PC-9 (cell line): Measurements from ENCODE around the gene OR2S2. TPM values are rescaled to one million over a fixed set of nuclear protein-coding genes. Genes with fewer than 3 reads are reported as not detected.
"Not testable (repeated sequence)": the region's sequence is repeated elsewhere in the genome, so short reads cannot be mapped to it uniquely, and the experiment has no call there.

Experiments
- BruUV-seq: library from RNA; stranded (reverse); fragments of 400-500 nt; replicated peaks from 2 replicates; lab custom pipeline; 2021; lab: Mats Ljungman, UMichigan
- CTCF ChIA-PET: fragments of 300-600 bp; sonication (Branson Sonifier 250); formaldehyde crosslinking; loops from one replicate; lab custom pipeline; 2022; ENCODE audit warnings: antibody characterized with exemption; lab: Charles Lee
- POLR2A ChIA-PET: fragments of 300-600 bp; sonication (Branson Sonifier 250); formaldehyde crosslinking; loops from one replicate; lab custom pipeline; 2022; ENCODE audit warnings: antibody characterized with exemption; ENCODE audit not compliant: unreplicated experiment; lab: Charles Lee
- DNase-seq, 2 experiments: peaks; one replicate each; pipeline versions ENCODE4 v3.0.0 to v3.0.0-alpha.2; 2015 to 2022; ENCODE audit warnings: mixed read lengths in 1 of 2
- H2AFZ ChIP-seq: fragments of 200-600 bp; sonication (generic); 2 replicates; pipeline ENCODE4 v1.8.1; 2017; ENCODE audit warnings: antibody characterized with exemption
- H3F3A ChIP-seq: fragments of 200-600 bp; sonication (generic); 2 replicates; pipeline ENCODE4 v1.8.1; 2017; ENCODE audit warnings: antibody characterized with exemption, mild to moderate bottlenecking, low read depth; ENCODE audit not compliant: insufficient read depth
- H3K27ac ChIP-seq: fragments of 200-600 bp; sonication (generic); 2 replicates; pipeline ENCODE4 v1.6.1; 2016; ENCODE audit warnings: mixed run types
- H3K27me3 ChIP-seq: fragments of 200-600 bp; sonication (generic); 2 replicates; pipeline ENCODE4 v1.6.1; 2016; ENCODE audit warnings: low read depth, mixed run types; ENCODE audit not compliant: insufficient read depth
- H3K36me3 ChIP-seq: fragments of 200-600 bp; sonication (generic); 2 replicates; pipeline ENCODE4 v1.6.1; 2016; ENCODE audit warnings: low read depth, mixed run types
- H3K4me1 ChIP-seq: fragments of 200-600 bp; sonication (generic); replicated peaks from 2 replicates; pipeline ENCODE4 v1.6.1; 2016; ENCODE audit warnings: mixed run types; ENCODE audit not compliant: insufficient read depth
- H3K4me2 ChIP-seq: fragments of 200-600 bp; sonication (generic); 2 replicates; pipeline ENCODE4 v1.6.1; 2017; ENCODE audit warnings: mixed run types
- H3K4me3 ChIP-seq: fragments of 200-600 bp; sonication (generic); 2 replicates; pipeline ENCODE4 v1.6.1; 2016; ENCODE audit warnings: mixed run types
- H3K79me2 ChIP-seq: fragments of 200-600 bp; sonication (generic); 2 replicates; pipeline ENCODE4 v1.6.1; 2017; ENCODE audit warnings: low read depth, mixed run types
- H3K9me2 ChIP-seq: fragments of 200-600 bp; sonication (generic); 2 replicates; pipeline ENCODE4 v1.8.1; 2017; ENCODE audit warnings: mild to moderate bottlenecking; ENCODE audit not compliant: insufficient read depth
- H3K9me3 ChIP-seq: fragments of 200-600 bp; sonication (generic); 2 replicates; pipeline ENCODE4 v1.8.1; 2016; ENCODE audit warnings: low read depth; ENCODE audit not compliant: insufficient read depth
- H4K20me1 ChIP-seq: fragments of 200-600 bp; sonication (generic); 2 replicates; pipeline ENCODE4 v1.8.1; 2017; ENCODE audit not compliant: insufficient read depth
- CTCF ChIP-seq: fragments of 200-600 bp; sonication (generic); conservative IDR thresholded peaks from 2 replicates; pipeline ENCODE4 v1.6.1; 2017; ENCODE audit warnings: mixed run types, antibody characterized with exemption, mild to moderate bottlenecking, moderate library complexity
- EZH2 ChIP-seq: fragments of 200-600 bp; sonication (generic); IDR thresholded peaks from 2 replicates; pipeline ENCODE4 v1.8.0; 2017; ENCODE audit warnings: antibody characterized with exemption, low read depth
- intact Hi-C: fragments of 100-400 bp; cut with micrococcal nuclease; formaldehyde crosslinking; loops from one replicate; pipeline ENCODE4 v1.10.0; 2022; ENCODE audit not compliant: unreplicated experiment
- total RNA-seq: library from RNA; stranded (reverse); gene quantifications from 2 replicates; pipeline ENCODE4 v1.2.3, GENCODE V29; 2021

The OR2S2 gene
- total RNA-seq, 1 experiment from 2014 or later: not detected

- DNase-seq: no peak
- Histone ChIP-seq H3K27me3 (no peaks in the 10 kb centered on the region), H4K20me1 (no peaks in the 10 kb centered on the region), H3K27ac (no peak overlapping the region), H3K4me1 (peaks cover 16% of the 10 kb centered on the region), H3K36me3 (no peaks in the 10 kb centered on the region), H3K79me2 (no peaks in the 10 kb centered on the region), H3K9me2 (no peaks in the 10 kb centered on the region), H3K4me2 (no peak overlapping the region), H3K4me3 (no peak overlapping the region), H3K9me3 (no peaks in the 10 kb centered on the region), H3F3A (no peaks in the 10 kb centered on the region), H2AFZ (no peak overlapping the region)
- no peak for TF ChIP-seq CTCF
- no peak for TF ChIP-seq EZH2
- intact Hi-C loops: no loop called here
- ChIA-PET POLR2A (no interaction called here), CTCF (interaction anchor here (2.2 kb wide), 1 partner anchor 30 kb away, joined by 18 read pairs; no protein-coding TSS in a partner anchor)
- no TSS peak for BruUV-seq
These were observed 42.2 kb downstream of the OR2S2 start for GRCh38 chr9:35915681-35916294.

GRCh38 chr9:35914301-35914807 lies 43.6 kb downstream of the OR2S2 start:
- H3K9me3 ChIP-seq: no peaks in the 10 kb centered on the region
- peak; percentile 55 to 69 for DNase-seq
- H4K20me1 ChIP-seq: no peaks in the 10 kb centered on the region
- BruUV-seq: no TSS peak
- H3K27me3 ChIP-seq: no peaks in the 10 kb centered on the region
- H3K4me3 ChIP-seq: no peak overlapping the region
- no peak overlapping the region for H3K4me2 ChIP-seq
- no peaks in the 10 kb centered on the region for H3K36me3 ChIP-seq
- intact Hi-C loops: no loop called here
- H3K4me1 ChIP-seq: peaks cover 21% of the 10 kb centered on the region
- no peaks in the 10 kb centered on the region for H3K9me2 ChIP-seq
- ChIA-PET CTCF (interaction anchor here (0.6 to 2.2 kb wide), 2 partner anchors 31 to 36 kb away, joined by 3 to 18 read pairs; no protein-coding TSS in a partner anchor), POLR2A (interaction anchor here (0.6 to 0.7 kb wide), 2 partner anchors 35 to 285 kb away, joined by 3 read pairs; no protein-coding TSS in a partner anchor)
- no peak overlapping the region for H3K27ac ChIP-seq
- no peaks in the 10 kb centered on the region for H3K79me2 ChIP-seq
- H3F3A ChIP-seq: peaks cover under 1% of the 10 kb centered on the region; the same call in 1 of the 2 replicates
- H2AFZ ChIP-seq: no peak overlapping the region
- no peak for TF ChIP-seq CTCF
- no peak for TF ChIP-seq EZH2

GRCh38 chr9:35913429-35913828 lies 44.5 kb downstream of the OR2S2 start:
- H3K9me2 ChIP-seq, H3K9me3 ChIP-seq, BruUV-seq, H3K27ac ChIP-seq, H4K20me1 ChIP-seq, H3K4me2 ChIP-seq, H3K36me3 ChIP-seq, H3K4me3 ChIP-seq, H2AFZ ChIP-seq, DNase-seq, H3K27me3 ChIP-seq, H3K79me2 ChIP-seq, intact Hi-C loops: not testable (repeated sequence)
- peaks cover 10% of the 10 kb centered on the region for H3F3A ChIP-seq
- ChIA-PET CTCF (interaction anchor here (0.6 kb wide), 1 partner anchor 35 kb away, joined by 3 read pairs; no protein-coding TSS in a partner anchor), POLR2A (interaction anchor here (0.5 to 0.7 kb wide), 2 partner anchors 100 to 262 kb away, joined by 3 read pairs; no protein-coding TSS in a partner anchor)
- peaks cover 28% of the 10 kb centered on the region for H3K4me1 ChIP-seq
